ENCODE results near the gene DLX2. TPM values are rescaled to one million over a fixed set of nuclear protein-coding genes. Genes with fewer than 3 reads are reported as not detected.
A peak's percentile ranks its signal among the peaks of the same experiment; 100 is the strongest.
"Not testable (repeated sequence)": the region's sequence is repeated elsewhere in the genome, so short reads cannot be mapped to it uniquely, and the experiment has no call there.

The DLX2 gene
- total RNA-seq (2014; rRNA removed), result 0.32 and 0.75 TPM in 2 replicates
- polyA plus RNA-seq (2012), result 0.47 TPM

DNA sequence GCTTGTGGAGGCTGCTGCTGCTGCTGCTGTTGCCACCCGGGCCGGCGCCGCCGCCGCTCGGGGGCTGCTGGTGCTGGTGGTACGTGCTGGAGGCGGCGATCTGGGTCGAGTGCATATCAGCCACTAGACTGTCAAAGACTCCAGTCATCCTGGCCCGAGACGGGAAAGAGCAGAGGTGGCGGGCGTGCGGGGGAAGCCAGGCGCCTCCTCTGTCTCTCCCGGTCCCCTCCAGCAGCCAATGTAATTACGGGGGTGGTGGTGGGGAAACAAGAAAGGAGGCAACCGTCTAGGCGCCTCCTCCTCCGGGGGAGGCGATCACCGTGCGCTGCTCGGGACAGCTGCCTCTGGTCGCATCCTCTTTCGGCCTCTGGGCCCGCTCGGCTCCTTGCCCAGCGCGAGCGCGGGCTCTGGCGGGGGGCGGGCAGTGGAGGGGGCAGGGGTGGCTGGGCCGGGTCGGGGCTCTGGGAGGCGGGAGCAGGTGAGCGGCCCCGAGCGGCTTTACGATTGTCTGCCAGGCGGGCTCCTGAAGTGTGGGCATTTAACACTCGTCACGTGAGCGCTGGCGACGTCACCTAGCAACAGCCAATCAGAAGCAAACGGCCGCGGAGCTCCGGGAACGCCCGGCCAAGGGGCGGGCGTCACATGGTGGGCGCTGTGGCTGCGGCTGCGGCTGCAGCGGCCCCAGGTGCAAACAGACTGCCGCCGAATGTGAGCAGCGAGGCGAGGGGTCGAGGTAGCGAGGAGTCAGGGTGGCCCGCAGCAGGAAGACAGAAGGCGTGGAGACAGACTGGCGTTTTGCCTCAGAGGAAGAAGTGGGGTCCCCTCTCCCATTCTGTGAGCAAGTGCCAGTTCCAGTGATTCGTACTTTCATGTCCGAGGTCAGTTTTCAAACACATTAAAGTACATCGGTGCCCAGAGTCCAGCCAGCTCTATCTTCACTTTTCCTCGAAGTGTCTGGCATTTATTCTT lies at the start of gene DLX2:
Gene DLX2, minus strand, starts transcription at position 510 of the 969 bp plus-strand sequence. Its CDS starts 362 bp downstream, at position 148.
- DNase-seq (ENCODE audit: low read depth), result peak; percentile 91

DNA sequence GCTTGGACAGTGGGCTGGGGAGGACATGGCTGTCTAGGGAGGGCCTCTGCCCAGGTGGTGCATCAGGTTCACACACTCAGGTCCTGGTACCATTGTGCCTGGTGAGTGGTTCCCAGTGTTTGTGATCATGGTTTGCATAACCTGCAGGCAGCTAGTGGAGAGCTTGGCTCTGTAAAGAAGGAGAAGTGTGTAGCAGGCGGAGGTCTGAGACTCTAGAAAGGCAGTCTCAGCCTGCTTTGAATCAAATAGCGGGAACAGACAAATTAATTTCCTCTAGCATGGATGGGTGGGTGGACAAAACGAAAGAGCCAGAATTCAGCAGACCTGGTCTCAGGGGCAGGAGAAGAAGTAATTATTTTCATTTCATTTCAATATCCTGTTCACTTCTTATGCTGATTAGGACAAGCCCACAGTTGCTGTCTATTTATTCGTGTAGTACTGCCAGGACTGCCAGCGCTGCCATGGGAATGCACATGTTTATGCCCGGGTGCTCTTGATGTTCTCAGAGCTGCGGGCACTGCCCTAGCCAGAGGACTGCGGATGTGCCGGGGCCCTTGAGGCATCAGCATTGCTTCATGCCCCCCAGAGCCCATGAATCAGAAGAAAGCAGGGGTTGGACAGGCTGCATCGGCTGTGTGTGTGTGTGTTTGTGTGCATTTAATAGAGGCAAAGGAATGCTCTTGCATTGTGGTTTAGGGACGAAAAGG lies 45.4 kb upstream of the DLX2 start:
- peak; percentile 52 for DNase-seq (ENCODE audit: low read depth)

DNA sequence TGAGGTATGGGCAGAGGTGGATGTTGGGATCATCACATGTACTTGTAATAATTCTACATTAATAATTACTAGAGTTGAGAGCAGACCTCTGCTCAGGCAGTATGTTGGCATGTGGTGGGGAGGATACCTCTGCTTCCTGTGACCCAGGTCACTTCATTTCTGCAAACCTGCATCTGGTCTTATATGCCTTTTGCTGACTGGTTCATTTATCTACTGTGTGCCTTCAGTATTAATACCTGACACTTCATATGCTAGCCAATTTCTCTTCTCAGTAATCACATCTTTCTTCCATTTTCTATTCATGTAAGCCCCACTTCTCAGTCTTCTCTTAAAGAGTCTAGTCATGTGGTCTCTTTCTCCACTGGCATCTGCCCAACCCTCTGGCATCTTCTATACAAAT lies 41.1 kb upstream of the DLX2 start:
- no peak for DNase-seq (ENCODE audit: low read depth)

DNA sequence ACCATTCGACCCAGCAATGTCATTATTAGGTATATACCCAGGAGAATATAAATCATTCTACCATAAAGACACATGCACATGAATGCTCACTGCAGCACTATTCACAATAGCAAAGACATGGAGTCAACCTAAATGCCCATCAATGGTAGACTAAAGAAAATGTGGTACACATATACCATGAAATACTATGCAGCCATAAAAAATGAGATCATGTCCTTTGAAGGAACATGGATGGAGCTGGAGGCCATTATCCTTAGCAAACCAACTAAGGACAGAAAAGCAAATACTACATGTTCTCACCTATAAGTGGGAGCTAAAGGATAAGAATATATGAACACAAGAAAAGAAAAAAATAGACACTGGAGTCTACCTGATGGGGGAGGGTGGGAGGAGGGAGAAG lies 36.0 kb upstream of the DLX2 start:
- not testable (repeated sequence) for DNase-seq (ENCODE audit: low read depth)

DNA sequence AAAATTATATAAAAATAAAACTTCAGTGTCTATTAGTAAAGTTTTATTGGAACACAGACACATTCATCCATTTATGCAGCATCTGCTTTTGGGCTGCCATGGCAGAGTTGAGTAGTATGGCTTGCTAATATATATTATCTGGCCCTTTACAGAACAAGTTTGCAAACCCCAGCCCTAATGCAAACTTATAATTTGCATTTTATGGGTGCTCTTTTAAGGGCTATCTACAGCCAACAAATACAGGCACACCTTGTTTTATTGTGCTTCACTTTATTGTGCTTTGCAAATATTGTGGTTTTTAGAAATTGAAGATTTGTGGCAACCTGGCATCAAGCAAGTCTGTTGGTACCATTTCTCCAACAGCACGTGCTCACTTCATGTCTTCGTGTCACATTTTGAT lies 35.2 kb upstream of the DLX2 start:
- DNase-seq (ENCODE audit: low read depth), result no peak

DNA sequence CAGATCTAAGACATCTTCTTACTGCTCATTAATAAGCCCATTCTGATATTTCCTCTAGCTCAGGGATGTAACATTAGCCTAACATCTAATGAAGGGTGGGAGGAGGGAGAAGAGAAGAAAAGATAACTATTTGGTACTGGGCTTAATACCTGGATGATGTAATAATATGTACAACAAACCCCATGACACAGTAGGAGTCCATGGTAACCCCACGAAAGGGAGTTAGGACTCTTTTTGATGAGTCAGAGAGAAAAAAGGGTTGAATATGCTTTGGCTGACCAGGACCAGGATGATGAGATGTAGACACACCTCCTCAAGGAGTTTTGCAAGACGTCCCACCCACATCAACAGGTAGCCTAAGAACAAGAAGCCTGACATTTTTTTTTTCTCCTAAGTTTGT lies 34.4 kb upstream of the DLX2 start:
- DNase-seq (ENCODE audit: low read depth), result no peak

DNA sequence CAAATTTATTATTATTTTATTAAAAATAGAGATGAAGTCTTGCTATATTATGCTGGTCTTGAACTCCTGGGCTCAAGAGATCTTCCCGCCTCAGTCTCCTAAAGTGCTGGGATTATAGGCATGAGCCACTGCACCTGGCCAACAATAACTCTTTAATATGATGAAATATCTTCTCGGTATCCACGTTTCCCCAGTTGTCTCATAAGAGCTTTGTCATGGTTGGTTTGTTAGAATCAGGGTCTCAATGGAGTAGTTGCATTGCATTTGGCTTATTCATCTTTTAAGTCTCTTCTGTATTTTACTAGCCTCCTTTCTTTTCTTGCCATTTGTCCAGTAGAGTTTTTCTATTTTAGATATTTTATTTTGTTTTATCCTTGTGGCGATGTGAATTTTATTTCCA lies 32.7 kb upstream of the DLX2 start:
- DNase-seq (ENCODE audit: low read depth), result peak; percentile 61

DNA sequence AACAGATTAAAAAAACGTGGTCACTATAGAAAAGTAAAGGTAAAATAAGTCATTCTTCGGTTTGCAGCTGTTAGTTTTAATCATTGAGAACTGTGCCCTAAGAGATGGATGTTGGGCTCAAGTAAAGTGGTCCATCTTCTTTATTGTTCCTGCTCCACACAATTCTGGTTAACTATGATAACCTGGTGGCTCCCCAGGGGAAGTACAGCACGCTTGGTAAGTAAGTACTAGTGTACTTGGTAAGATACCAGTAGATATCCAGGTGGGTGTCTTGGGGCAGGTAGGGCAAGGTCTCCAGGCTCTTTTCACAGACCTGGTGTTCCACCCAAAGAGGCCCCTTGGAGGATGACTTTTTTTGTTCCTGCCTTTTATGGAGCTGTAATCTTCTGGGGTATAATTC lies 31.6 kb upstream of the DLX2 start:
- no peak for DNase-seq (ENCODE audit: low read depth)

DNA sequence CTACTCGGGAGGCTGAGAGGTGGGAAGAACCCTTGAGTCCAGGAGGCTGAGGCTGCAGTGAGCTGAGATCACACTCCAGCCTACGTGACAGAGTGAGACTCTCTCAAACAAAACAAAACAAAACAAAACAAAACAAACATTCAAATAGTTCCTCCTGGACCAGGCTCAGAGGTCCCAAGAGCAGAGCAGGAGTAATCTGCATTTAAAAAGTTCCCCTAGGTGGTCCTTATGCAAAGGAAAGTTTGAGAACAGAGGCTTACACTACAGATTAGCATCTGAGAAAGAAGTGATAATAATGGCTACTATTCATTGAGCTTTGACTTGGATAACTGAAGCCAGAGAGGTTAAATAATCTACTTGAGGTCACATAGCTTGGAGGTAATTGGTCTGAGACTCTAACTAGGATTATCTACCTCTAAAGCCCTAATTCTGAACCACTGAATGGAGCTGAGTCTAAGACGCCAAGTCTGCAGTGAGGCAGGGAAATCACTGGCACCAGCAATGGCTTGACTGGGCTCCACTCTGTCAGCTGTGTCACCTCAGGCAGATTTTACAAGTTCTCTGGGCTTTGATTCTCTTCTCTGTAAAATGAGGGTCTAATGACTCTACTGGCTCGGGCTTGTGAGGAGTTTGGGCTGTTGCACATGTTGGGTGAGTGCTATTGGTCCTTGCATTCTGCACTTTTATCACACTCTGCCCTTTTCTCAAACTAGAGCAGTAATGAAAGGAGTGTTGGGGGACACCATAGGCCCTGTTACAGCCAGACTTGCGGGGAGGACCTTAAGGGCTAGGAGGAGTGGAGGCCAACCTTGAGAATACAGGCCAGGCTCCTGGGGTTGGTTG lies 29.2 kb upstream of the DLX2 start:
- DNase-seq (ENCODE audit: low read depth), result no peak

DNA sequence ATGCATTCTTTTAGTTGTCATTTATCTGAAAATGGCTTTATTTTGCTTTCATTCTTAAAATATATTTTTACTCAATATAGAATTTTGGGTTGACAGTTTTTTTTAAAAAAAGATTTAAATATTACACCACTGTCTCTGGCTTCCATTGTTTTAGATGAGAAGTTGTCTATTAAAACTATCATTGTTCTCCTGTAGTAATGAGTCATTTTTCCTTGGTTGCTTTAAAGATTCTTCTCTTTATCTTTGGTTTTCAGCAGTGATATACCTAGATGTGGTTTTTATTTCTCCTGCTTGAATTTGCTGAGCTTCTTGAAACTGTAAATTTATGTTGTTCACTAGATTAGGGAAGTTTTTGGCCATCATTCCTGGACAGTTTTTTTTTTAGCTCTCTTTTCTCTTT lies 26.7 kb upstream of the DLX2 start:
- no peak for DNase-seq (ENCODE audit: low read depth)

DNA sequence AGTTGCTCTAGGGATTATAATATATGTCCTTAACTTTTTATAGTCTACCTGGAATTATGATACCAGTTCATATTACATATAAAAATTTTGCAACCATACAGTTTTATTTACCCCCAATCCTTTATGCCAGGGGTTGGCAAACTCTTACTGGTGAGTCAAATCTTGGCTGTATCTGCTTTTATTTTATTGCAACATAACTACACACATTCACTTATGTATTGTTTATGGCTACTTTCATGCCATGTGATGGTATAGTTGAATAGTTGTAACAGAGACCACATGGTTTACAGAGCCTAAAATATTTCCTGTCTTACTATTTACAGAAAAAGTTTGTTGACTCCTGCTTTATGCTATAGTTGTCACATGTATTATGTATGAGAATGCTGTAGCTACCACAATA lies 25.8 kb upstream of the DLX2 start:
- no peak for DNase-seq (ENCODE audit: low read depth)

DNA sequence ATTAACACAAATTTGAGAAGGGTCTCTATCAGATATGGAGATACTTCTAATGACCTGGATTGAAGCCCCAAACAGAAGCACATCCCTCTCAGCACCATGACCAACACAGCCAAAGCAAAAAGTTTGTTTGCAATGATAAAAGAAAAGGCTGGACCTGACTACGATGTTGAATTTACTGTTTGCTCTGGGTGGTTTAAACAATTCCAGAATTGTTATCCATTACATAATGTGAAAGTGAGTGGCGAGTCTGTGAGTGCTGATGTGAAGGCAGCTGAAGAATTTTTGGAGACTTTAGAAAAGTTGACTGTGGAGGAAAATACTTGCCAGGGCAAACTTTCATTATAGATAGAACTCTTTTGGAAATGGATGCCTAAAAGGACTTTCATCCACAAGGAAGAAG lies 17.4 kb upstream of the DLX2 start:
- DNase-seq (ENCODE audit: low read depth), result no peak

DNA sequence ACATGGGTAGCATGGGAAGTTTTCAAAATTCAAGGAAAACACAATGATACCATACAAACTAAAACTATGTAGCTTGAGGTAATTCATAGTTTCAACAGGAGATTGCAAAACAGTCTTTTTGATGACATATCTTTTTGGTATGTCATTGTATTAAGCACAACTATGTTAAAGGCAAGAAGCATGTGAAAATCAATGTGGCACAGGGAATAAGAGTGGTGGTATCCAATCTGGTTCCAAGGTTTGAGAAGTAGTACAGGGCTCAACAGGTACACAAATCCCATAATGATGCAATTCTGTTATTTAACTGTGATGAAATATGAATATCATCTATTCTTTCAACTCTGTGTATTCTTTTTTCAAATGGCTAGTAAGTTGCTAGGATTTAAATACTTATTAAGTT lies 16.4 kb upstream of the DLX2 start:
- DNase-seq (ENCODE audit: low read depth), result peak; percentile 69

DNA sequence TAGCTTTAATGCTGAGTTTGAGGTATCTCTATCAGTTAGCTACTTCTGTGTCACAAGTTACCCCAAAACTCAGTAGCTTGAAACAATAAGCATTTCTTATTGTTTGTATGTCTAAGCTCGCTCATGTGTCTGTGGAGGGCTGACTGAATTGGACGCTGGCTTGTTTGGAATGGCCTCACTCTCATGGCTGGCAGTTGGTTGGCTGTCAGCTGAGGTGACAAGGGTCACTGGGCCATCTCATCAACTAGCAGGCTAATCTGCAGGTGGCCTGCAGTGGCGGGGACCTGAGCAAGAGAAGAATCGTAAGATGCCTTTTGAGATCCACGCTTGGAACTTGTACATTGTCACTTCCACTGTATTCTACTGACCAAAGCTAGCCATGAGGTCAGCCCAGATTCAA lies 13.4 kb upstream of the DLX2 start:
- DNase-seq (ENCODE audit: low read depth), result no peak

DNA sequence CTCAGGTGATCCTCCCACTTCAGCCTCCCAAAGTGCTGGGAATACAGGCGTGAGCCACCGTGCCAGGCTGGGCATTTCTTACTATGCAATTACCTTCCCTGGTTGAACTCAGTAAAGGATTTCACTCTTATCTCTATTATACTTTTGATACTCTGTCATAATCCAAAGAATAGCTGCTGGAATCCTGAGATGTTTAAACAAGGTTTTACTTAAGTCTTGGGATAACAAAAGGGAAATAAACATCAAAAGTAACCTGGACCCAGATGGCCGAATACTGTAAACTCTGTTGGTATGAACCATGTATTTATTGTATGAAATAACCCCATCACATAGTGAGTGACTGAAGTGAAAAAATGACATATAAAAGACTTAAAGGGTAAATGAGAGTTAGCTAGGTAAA lies 11.9 kb upstream of the DLX2 start:
- DNase-seq (ENCODE audit: low read depth), result no peak

DNA sequence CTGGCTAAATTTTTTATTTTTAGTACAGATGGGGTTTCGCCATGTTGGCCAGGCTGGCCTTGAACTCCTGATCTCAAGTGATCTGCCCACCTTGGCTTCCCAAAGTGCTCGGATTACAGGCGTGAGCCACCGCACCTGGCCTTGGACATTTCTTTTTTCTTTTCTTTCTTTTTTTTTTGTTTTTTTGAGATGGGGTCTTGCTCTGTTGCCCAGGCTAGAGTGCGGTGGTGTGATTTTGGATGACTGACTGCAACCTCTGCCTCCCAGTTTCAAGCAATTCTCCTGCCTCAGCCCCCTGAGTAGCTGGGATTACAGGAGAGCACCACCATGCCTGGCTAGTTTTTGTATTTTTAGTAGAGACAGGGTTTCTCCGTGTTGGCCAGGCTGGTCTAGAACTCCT lies 11.5 kb upstream of the DLX2 start:
- not testable (repeated sequence) for DNase-seq (ENCODE audit: low read depth)

DNA sequence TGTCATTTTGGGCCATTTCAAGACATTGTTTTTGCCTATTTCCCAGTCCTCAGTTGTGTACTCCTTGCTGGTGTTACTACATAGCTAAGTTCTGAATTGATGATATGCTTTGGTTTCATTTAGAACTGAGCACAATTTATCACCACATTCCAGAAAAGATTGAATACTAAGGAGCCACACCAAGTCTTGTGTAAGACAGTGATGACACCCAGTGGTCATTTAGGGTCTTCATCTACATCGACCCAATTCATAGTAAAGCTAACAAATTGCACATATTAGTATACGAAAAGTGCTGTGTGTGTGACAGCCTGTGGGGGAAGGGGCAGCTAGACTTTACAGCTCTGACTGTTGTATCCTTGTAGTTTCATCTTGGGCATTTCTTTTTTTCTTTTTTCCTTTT lies 10.9 kb upstream of the DLX2 start:
- peak; percentile 55 for DNase-seq (ENCODE audit: low read depth)

DNA sequence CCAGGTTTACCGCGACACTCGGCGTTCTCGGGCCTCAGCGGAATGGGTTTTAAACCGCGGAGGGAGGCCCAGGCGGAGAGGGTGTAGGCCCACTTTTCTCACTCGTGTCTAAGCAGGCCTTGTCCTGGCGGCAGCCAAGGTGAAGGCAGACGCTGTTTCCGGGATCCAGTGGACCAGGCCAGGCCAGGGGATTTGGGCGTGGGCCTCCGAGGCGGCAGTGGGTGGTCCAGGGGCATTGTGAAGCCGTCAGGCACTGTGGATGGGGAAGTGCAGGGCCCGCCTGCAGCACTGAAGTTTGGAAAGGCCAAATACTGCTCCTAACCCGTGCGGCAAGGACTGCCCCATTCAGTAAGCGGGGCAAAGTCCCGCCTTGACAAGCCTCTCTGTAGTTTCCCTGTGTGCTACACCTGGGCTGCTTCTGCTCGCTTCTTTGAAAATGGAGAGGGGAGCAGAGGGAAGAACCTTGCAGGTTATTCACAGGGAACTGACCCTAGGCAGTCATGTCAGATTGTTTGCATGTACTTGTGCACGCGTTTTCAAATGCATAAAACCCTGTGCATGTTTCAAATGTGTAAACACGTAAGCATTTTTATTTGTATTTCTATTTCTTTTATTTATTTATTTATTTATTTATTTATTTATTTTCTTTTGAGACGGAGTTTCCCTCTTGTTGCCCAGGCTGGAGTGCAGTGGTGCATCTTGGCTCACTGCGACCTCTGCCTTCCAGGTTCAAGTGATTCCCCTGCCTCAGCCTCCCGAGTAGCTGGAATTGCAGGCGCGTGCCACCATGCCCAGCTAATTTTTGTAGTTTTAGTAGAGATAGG lies 7.5 kb upstream of the DLX2 start:
- no peak for DNase-seq (ENCODE audit: low read depth)

DNA sequence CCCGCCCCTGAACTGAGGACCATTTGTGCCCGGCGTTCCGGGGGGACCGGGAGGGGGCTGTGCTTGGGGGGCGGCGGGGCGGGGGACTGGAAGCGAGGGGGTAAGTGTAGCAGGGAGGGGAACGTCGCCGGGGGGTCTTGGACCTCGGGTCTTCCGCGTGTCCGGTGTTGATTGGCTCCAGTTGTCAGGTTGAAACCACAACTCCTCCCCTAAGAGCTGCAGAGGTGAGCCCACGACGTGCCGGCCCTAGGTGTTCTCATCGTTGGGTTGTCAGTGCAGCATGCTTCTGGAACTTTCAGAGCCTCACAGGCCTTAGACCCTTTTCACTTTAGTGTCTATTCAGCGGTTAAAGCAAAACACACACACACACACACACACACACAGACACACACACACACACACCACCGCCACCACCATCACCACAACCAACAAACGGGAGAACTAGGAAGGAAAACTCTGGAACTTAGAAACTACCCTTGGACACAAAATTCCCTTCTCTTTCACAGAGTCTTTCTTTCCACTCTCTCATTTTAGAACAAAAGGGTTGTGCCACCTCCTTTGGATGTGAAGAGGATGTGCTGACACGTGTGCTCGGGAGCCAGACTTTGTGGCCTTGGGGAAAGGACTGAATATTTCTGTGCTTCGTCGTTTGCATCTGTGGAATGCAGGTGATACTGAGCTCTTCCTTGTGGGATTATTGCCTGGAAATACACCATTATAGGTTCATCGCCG lies 6.7 kb upstream of the DLX2 start:
- DNase-seq (ENCODE audit: low read depth), result no peak

DNA sequence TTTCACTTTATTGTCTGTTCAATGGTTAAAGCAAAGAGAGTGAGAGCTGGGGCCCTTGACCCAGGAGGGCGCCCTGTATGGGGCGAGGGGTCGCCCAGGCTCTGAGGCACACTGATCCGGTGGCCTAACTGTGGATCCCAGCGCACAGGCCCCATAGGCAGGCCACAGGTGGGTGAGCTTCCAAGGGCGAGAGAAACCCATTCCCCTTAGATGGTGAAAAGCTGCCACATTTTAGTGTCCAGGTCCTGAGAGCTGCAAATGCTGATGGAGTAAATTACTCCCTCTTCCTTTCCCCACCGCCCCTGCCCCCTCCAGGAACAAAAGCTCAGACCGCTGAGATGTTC lies 5.9 kb upstream of the DLX2 start:
- DNase-seq (ENCODE audit: low read depth), result no peak

Measured in LHCN-M2 (cell line).